ENCODE data around the gene EZR.

Gene EZR

DNA sequence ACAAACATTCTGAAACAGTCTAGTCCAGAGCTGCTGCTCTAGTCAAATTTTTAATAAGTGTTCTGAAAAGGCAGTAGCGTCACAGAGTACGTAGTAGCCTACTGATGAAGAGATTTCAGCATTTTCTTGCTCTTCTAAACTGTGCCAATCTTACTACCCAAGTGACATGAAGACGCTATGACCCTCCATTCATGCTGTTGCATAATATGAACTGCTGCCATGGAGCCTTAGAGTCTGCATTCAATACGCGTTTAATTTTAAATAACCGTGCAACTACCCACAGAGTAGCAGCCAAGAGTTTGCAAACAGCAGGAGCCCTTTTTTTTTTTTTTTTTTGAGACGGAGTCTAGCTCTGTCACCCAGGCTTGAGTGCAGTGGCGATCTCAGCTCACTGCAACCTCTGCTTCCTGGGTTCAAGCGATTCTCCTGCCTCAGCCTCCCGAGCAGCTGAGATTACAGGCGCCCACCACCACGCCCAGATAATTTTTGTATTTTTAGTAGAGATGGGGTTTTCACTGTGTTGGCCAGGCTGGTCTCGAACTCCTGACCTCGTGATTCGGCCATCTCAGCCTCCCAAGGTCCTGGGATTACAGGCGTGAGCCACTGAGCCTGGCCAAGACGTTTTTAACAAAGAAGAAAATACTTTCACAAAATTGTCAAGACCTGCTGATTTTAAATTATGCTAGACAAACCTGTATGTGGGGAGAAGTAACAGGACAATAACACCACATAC, 44.3 kb downstream of the EZR start:
- Histone ChIP-seq H3K9ac (ENCODE audit: insufficient read length) (no peak overlapping the region), H3K4me3 (peak overlapping the region; percentile 65), H3K27ac (peak overlapping the region; percentile 71)

DNA sequence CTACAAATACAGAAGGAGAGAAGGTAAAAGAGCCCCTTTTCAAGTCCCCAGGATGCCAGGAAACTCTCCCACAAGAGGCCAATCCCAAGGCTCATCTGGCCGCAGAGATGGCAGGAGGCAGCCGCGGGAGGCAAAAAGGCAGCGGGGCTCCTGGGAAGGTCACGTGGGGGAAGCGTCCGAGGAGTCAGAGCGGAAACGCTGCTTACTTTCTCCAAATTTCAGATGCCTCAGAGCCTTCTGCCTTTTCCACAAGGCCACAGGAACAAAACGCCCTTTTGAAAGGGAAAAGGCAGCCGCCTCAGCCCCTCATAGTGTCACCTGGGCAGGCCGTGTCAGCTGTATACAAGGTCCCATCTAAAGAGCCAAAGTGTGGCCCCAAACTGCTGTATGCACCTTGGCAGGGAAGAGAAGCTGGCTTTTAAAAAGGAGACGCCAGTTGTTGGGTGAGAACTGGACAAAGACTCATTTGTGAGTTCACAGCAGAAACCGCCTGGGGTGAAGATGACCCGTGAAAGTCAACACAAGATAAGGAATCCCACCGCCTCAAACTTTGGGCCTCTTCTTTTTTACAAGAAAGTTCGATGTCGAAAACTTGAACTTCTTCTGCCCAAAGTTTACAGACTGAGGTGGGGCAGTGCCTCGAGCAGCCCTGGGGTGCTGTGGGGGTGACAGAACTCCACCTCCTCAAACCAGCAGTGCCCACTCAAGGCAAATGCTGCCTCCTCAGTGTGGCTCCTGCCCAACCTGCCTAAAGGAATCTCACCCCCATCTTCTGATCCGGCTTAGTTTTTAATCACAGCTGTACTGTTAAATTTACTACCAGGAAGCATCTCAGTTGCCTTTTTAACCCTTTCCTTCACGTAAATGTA, 45.4 kb downstream of the EZR start:
- no peak overlapping the region for H3K9ac ChIP-seq (ENCODE audit: insufficient read length)

More for the DNA sequence above, 44.3 kb downstream of the EZR start:
- H3K9me3 ChIP-seq (ENCODE audit: low read depth, low read length), result no peaks in the 10 kb centered on the region
- DNase-seq (ENCODE audit: low read depth, low spot score), result peak; percentile 95
- TF ChIP-seq EZH2 (IDR thresholded peaks at IDR 0.05) (no peak), POLR2AphosphoS5 (IDR thresholded peaks at IDR 0.05; ENCODE audit: borderline replicate concordance, low read depth, low read length) (no peak), FOXP2 (optimal IDR thresholded peaks at IDR 0.05; ENCODE audit: control extremely low read depth, extremely low read length, insufficient read depth) (no peak)
- peaks cover 75% of the 10 kb centered on the region for H3K36me3 ChIP-seq (ENCODE audit: insufficient read depth, low read length)

DNA sequence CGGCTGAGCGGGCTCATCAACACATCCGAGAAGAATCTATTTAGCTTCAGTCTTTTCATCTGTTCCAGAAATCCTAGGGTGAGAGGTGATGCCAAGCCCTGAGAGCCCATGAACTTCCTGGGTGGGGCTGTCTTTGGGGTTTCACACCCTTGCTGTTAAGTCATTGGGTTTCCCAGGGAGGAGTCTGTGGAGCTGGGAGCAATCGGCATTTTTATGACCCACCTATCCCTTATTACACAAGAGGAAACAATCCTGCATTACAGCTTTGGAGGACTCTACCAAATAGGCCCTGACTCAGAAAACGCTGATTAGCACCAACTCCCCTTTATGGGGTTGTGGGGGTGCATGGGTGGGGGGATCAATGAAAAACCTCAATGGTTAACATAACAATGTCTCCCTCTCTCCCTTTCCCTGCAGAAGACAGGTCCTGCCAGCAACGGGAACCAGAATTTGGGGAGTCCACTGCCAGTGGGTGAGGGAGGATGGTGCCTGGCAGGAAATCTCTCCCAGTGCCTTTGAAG, 46.3 kb downstream of the EZR start:
- no peak for DNase-seq (ENCODE audit: low read depth, low spot score)
- no peak for TF ChIP-seq FOXP2 (optimal IDR thresholded peaks at IDR 0.05; ENCODE audit: control extremely low read depth, extremely low read length, insufficient read depth)
- no peak for TF ChIP-seq EZH2 (IDR thresholded peaks at IDR 0.05)
- TF ChIP-seq POLR2AphosphoS5 (IDR thresholded peaks at IDR 0.05; ENCODE audit: borderline replicate concordance, low read depth, low read length), result no peak
- Histone ChIP-seq H3K9me3 (ENCODE audit: low read depth, low read length) (no peaks in the 10 kb centered on the region), H3K36me3 (ENCODE audit: insufficient read depth, low read length) (peaks cover 88% of the 10 kb centered on the region), H3K27ac (0 out of 2 replicates have a peak overlapping the region, but pooled peaks have one; percentile 2), H3K9ac (ENCODE audit: insufficient read length) (no peak overlapping the region), H3K4me3 (no peak overlapping the region)

More for the DNA sequence above, 45.4 kb downstream of the EZR start:
- peak overlapping the region; percentile 65; the same call in 1 of the 2 replicates for H3K4me3 ChIP-seq
- TF ChIP-seq POLR2AphosphoS5 (IDR thresholded peaks at IDR 0.05; ENCODE audit: borderline replicate concordance, low read depth, low read length) (no peak), EZH2 (IDR thresholded peaks at IDR 0.05) (no peak), FOXP2 (optimal IDR thresholded peaks at IDR 0.05; ENCODE audit: control extremely low read depth, extremely low read length, insufficient read depth) (no peak)
- peak overlapping the region; percentile 71 for H3K27ac ChIP-seq
- no peak for DNase-seq (ENCODE audit: low read depth, low spot score)
- H3K36me3 ChIP-seq (ENCODE audit: insufficient read depth, low read length), result peaks cover 86% of the 10 kb centered on the region
- H3K9me3 ChIP-seq (ENCODE audit: low read depth, low read length), result no peaks in the 10 kb centered on the region

DNA sequence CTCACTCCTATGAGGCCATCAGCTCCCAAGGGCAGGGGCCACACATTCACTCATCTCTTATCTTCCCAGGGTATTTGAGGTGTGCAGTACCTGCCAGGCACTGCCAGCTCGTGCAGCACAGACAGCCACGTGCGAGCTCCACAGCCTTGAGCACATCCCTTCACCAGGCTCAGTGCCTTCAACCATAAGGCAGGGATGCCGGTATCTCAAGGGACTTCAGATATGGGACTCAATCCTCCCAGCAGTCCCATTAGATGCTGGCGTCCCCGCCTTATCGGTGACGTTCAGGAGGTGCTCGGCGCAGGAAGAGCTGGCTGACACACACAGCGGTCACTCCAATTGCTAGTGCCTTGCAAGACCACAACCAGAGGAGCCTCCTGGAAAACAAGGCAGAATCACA, 47.0 kb downstream of the EZR start:
- Histone ChIP-seq H3K9me3 (ENCODE audit: low read depth, low read length) (no peaks in the 10 kb centered on the region), H3K4me3 (no peak overlapping the region), H3K9ac (ENCODE audit: insufficient read length) (no peak overlapping the region), H3K36me3 (ENCODE audit: insufficient read depth, low read length) (peaks cover 88% of the 10 kb centered on the region), H3K27ac (no peak overlapping the region)
- DNase-seq (ENCODE audit: low read depth, low spot score), result no peak
- TF ChIP-seq EZH2 (IDR thresholded peaks at IDR 0.05) (no peak), FOXP2 (optimal IDR thresholded peaks at IDR 0.05; ENCODE audit: control extremely low read depth, extremely low read length, insufficient read depth) (no peak), POLR2AphosphoS5 (IDR thresholded peaks at IDR 0.05; ENCODE audit: borderline replicate concordance, low read depth, low read length) (no peak)

DNA sequence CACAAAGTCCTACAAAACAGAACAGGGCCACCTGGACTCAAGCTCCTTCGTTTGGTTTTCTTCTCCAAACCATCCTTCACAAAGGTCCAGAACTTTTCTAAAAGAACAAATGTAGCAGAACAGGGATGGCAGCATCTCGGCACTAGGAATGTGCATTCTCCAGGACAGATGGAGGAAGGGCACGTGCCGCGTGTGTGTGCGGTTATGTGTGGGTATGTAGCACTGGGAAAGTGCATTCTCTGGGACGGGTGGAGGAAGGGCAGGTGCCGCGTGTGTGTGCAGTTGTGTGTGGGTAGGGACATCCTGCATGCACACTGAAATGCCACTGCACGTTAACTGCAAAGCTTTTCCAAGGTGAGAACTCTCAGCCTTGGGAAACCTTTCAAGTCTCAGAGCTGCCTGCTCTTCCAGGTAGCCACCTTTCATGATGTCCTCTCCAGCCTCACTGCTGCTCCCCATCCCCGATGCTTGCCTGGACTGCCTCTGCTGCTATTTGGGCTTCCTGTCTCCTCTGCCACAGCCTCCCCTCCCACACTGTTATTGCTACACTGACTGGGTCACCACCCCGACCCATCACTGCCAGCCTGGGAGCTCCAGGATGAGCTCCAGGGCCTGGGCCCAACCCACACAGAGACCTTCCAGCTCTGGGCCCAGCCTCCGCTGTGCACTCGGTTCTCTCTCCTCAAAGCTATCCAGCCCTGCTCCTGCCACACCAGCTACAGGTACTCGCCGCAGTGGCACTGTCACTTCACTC, 47.6 kb downstream of the EZR start:
- Histone ChIP-seq H3K4me3 (no peak overlapping the region), H3K36me3 (ENCODE audit: insufficient read depth, low read length) (peaks cover 92% of the 10 kb centered on the region), H3K27ac (no peak overlapping the region), H3K9me3 (ENCODE audit: low read depth, low read length) (no peaks in the 10 kb centered on the region), H3K9ac (ENCODE audit: insufficient read length) (no peak overlapping the region)
- DNase-seq (ENCODE audit: low read depth, low spot score), result no peak
- TF ChIP-seq EZH2 (IDR thresholded peaks at IDR 0.05), result no peak

DNA sequence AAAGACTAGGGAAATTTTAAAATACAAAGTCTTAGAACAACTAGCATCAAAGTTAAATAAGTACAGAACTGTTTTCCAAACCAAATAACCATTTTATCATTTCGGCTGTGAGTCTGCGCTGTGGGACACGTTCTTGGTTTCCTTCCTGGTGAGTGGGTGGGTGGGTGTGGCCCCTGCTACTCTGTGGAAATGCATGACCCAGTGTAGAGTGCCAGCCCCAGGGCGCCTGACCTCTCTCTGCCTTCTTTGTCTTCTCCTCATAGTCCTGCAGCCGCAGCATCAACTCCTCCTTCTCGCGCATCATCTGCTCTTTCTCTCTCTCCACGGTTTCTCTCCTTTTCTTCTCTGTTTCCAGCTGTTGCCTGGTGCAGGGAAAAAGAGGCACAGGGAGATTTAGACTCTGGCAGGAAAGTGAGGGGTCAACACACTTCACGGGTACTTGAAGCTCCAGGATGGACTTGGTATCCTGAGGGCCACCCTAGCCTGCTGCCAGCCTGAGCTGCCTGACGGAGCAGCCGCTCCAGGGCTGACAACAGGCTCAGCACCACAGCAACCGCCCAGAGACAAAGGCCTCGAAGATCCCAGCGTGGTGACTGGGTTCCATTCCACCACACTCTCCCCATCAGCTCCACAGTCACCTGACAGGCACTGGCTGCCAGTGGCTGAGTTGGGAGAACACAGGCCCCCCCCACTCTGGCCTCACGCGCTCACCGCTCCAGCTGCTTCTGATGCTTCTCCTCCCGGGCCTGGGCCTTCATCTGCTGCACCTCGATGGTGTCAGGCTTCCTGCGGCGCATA, 48.4 kb downstream of the EZR start:
- H3K9me3 ChIP-seq (ENCODE audit: low read depth, low read length), result no peaks in the 10 kb centered on the region
- no peak overlapping the region for H3K4me3 ChIP-seq
- no peak for DNase-seq (ENCODE audit: low read depth, low spot score)
- no peak overlapping the region for H3K9ac ChIP-seq (ENCODE audit: insufficient read length)
- TF ChIP-seq FOXP2 (optimal IDR thresholded peaks at IDR 0.05; ENCODE audit: control extremely low read depth, extremely low read length, insufficient read depth) (no peak), POLR2AphosphoS5 (IDR thresholded peaks at IDR 0.05; ENCODE audit: borderline replicate concordance, low read depth, low read length) (peak; percentile 22; the same call in 1 of the 2 replicates), EZH2 (IDR thresholded peaks at IDR 0.05) (no peak)
- no peak overlapping the region for H3K27ac ChIP-seq
- H3K36me3 ChIP-seq (ENCODE audit: insufficient read depth, low read length), result peaks cover 92% of the 10 kb centered on the region

DNA sequence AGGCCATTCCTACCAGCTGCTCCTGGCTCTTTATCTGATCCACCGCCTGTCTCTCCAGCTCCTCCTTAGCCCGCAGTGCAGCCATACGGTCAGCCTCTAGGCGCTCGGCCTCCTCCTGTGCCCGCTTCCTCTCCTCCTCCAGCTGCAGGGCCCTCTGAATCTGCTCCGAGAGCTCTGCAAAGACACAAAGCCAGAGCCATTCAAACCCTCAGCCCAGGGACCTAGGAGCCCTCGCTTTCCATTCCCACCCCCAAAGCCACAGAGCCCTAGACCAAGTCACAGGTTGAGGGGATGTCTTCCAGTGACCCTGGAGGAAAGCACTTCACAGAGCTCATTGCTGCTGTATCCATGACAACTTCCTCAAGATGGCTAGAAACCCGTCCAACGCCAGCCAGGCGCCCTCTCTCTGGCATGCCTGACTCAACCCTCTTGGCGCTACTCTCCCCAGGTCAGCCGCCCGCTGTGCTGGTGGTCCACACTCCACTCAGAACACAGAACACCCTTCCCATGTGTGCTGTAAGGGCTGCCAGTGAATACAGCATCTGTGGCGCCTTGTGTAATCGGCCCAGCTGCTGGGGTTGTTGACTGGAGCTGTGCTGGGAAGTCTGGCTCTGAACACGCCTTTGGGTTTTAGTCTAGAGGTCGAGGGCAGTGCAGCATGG, 49.3 kb downstream of the EZR start:
- H3K9me3 ChIP-seq (ENCODE audit: low read depth, low read length), result no peaks in the 10 kb centered on the region
- TF ChIP-seq POLR2AphosphoS5 (IDR thresholded peaks at IDR 0.05; ENCODE audit: borderline replicate concordance, low read depth, low read length) (no peak), EZH2 (IDR thresholded peaks at IDR 0.05) (no peak), FOXP2 (optimal IDR thresholded peaks at IDR 0.05; ENCODE audit: control extremely low read depth, extremely low read length, insufficient read depth) (no peak)
- no peak for DNase-seq (ENCODE audit: low read depth, low spot score)
- H3K27ac ChIP-seq, result no peak overlapping the region
- H3K36me3 ChIP-seq (ENCODE audit: insufficient read depth, low read length), result peaks cover 89% of the 10 kb centered on the region
- no peak overlapping the region for H3K4me3 ChIP-seq
- H3K9ac ChIP-seq (ENCODE audit: insufficient read length), result no peak overlapping the region

Data from SK-N-MC (cell line).